Keratinocyte (primary cell): Measurements from ENCODE around the gene RTL1.

ENCODE experiments used
- EZH2 ChIP-seq: IDR thresholded peaks from one replicate; pipeline ENCODE4 v1.6.1; 2012; ENCODE audit warnings: inconsistent platforms, mild to moderate bottlenecking, low read length, moderate library complexity
- TF ChIP-seq, protein P1 (sequence below), 3 experiments: IDR thresholded peaks in 1 of 3; conservative IDR thresholded peaks in 1 of 3; optimal IDR thresholded peaks in 1 of 3; 2 replicates in 2 of 3; 3 replicates in 1 of 3; pipeline versions ENCODE3 to v1.5.1; 2011; ENCODE audit warnings: low read length in 3 of 3, mild to moderate bottlenecking in 3 of 3, moderate library complexity in 2 of 3, control low read depth in 1 of 3, inconsistent platforms in 1 of 3; ENCODE audit not compliant: insufficient read depth in 2 of 3; ENCODE audit errors: extremely low read depth in 1 of 3

DNA sequence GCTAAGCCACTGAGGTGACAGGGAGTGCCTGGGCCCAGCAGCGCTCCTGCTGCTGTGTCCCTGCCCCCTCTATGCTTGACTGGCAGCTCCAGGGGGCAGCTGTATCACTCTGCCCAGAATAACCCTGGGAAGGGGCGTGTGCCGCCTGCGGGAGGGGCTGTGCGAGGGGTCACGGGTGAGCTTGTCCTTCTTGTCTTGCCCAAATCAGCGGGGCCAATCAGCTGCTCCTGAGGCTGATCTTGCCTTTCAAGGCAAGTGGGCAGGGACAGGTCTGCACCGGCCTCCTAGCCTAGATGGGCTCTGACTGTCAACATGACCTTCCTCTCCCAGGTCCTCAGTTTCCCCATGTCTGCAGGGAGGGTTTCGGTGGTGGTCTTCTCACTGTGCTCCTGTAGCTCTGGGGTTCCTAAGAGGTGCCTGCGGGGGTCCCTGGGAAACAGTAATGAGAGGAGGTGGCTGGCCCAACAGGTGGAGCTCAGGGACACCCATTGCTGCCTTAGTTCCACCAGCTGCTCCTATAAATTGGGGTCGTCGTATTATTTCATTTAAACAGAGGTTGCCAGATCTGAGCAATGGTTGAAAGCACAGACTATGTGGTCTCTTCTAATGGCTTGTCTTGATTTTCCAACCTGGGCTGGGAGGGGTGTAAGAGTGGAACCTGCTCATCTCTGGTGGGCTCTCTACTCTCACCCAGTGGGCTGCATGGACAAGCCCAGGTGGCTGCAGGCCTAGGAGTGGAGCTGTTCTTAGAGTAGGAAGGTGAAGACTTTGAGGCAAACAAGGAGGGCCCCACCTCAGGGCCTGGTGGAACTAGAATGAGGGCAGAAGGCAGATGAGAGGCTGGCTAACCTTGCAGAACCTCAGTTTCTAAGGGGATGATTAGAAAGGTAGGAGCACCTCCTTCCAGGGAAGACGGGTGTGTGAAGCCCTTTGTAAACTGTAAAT, 11.7 kb downstream of the RTL1 start:
- TF ChIP-seq, protein P1, sequence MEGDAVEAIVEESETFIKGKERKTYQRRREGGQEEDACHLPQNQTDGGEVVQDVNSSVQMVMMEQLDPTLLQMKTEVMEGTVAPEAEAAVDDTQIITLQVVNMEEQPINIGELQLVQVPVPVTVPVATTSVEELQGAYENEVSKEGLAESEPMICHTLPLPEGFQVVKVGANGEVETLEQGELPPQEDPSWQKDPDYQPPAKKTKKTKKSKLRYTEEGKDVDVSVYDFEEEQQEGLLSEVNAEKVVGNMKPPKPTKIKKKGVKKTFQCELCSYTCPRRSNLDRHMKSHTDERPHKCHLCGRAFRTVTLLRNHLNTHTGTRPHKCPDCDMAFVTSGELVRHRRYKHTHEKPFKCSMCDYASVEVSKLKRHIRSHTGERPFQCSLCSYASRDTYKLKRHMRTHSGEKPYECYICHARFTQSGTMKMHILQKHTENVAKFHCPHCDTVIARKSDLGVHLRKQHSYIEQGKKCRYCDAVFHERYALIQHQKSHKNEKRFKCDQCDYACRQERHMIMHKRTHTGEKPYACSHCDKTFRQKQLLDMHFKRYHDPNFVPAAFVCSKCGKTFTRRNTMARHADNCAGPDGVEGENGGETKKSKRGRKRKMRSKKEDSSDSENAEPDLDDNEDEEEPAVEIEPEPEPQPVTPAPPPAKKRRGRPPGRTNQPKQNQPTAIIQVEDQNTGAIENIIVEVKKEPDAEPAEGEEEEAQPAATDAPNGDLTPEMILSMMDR (optimal IDR thresholded peaks at IDR 0.05 in 1 of 3, IDR thresholded peaks at IDR 0.05 in 1 of 3, conservative IDR thresholded peaks at IDR 0.05 in 1 of 3; ENCODE audit: extremely low read depth in 1 of 3, insufficient read depth in 2 of 3, low read length in 3 of 3): no peak
- TF ChIP-seq EZH2: no peak
